AG09309 (cell line): ENCODE data around the gene IQCH.

ENCODE experiments used
- DNase-seq: peaks from one replicate; pipeline ENCODE4 v3.0.0-alpha.2; 2010; ENCODE audit warnings: low read depth
- H3K4me3 ChIP-seq: 2 replicates; pipeline ENCODE4 v1.5.1; 2011; ENCODE audit warnings: mild to moderate bottlenecking, low read depth, low read length, moderate library complexity; ENCODE audit not compliant: control insufficient read depth
- TF ChIP-seq, protein P1 (sequence below): IDR thresholded peaks from 2 replicates; pipeline ENCODE4 v1.5.1; 2011; ENCODE audit warnings: mild to moderate bottlenecking, low read depth, low read length, inconsistent platforms; ENCODE audit not compliant: insufficient read depth, control insufficient read depth; ENCODE audit errors: missing control alignments

IQCH gene

GRCh38 chr15:67548862-67549651 lies 294.5 kb downstream of the IQCH start:
- no peak for DNase-seq
- TF ChIP-seq, protein P1, sequence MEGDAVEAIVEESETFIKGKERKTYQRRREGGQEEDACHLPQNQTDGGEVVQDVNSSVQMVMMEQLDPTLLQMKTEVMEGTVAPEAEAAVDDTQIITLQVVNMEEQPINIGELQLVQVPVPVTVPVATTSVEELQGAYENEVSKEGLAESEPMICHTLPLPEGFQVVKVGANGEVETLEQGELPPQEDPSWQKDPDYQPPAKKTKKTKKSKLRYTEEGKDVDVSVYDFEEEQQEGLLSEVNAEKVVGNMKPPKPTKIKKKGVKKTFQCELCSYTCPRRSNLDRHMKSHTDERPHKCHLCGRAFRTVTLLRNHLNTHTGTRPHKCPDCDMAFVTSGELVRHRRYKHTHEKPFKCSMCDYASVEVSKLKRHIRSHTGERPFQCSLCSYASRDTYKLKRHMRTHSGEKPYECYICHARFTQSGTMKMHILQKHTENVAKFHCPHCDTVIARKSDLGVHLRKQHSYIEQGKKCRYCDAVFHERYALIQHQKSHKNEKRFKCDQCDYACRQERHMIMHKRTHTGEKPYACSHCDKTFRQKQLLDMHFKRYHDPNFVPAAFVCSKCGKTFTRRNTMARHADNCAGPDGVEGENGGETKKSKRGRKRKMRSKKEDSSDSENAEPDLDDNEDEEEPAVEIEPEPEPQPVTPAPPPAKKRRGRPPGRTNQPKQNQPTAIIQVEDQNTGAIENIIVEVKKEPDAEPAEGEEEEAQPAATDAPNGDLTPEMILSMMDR: no peak
- no peak overlapping the region for H3K4me3 ChIP-seq

DNA sequence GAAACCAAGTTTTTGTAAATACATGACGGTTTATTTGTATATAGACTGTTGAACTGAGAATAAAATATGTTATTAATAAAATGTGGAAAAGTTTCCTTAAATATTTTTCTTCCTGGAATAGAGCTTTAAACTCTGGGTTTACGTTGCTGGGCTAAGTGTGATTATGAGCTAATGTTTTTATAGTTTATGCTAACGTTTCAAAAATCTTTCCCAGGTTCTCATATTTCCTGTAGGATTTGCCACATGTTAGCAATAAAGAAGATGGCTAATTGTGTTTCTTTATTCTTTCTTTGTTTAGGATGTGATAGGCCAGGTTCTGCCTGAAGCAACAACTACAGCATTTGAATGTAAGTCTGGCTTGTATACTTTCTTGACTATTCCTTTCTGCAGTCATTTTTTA lies 295.1 kb downstream of the IQCH start:
- TF ChIP-seq, protein P1: no peak
- H3K4me3 ChIP-seq: no peak overlapping the region
- no peak for DNase-seq

DNA sequence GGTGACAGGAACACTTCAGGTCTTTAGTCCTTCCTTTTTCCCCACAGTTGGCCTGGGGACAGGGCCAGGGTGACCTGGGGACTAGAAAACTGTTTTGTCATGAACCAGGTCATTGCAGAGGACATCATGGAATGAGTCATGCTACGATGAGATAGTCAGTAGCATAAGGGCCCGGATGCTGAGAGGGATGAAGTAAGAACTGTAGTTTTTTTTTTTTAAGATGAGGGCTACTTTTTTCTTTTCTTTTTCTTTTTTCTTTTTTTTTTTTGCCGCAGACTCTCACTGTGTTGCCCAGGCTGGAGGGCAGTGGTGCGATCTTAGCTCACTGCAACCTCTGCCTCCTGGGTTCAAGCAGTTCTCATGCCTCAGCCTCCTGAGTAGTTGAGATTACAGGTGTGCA lies 295.9 kb downstream of the IQCH start:
- TF ChIP-seq, protein P1: no peak
- no peak for DNase-seq
- no peak overlapping the region for H3K4me3 ChIP-seq

- H3K4me3 ChIP-seq: no peak overlapping the region
- TF ChIP-seq, protein P1: no peak
- no peak for DNase-seq
These were observed 296.7 kb downstream of the IQCH start for GRCh38 chr15:67551207-67551743.
